HFFc6 (cell line): Measurements from ENCODE around the gene SIL1. TPM values are rescaled to one million over a fixed set of nuclear protein-coding genes. Genes with fewer than 3 reads are reported as not detected.

Experiments used
- DNase-seq: peaks from one replicate; pipeline ENCODE4 v3.0.0-alpha.2; 2018
- H3K27ac Mint-ChIP-seq: 2 replicates; pipeline ENCODE4 v1.8.0; 2020; ENCODE audit warnings: mild to moderate bottlenecking, mixed read lengths
- H3K27me3 Mint-ChIP-seq: 2 replicates; pipeline ENCODE4 v1.8.0; 2021; ENCODE audit warnings: mild to moderate bottlenecking, moderate library complexity, mixed read lengths; ENCODE audit not compliant: insufficient read depth
- H3K36me3 Mint-ChIP-seq: 2 replicates; pipeline ENCODE4 v1.8.0; 2021; ENCODE audit warnings: low read depth, mixed read lengths
- H3K4me1 Mint-ChIP-seq: 2 replicates; pipeline ENCODE4 v1.8.0; 2020; ENCODE audit warnings: low read depth, mixed read lengths
- H3K4me3 Mint-ChIP-seq: 2 replicates; pipeline ENCODE4 v1.8.0; 2020; ENCODE audit warnings: mild to moderate bottlenecking, moderate library complexity, mixed read lengths
- H3K9me3 Mint-ChIP-seq: 2 replicates; pipeline ENCODE4 v1.8.0; 2020; ENCODE audit warnings: mild to moderate bottlenecking, mixed read lengths
- CTCF ChIP-seq: fragments of 200-600 bp; sonication (generic); IDR thresholded peaks from 2 replicates; pipeline ENCODE4 v1.5.0; 2021; ENCODE audit warnings: antibody characterized with exemption, mild to moderate bottlenecking
- total RNA-seq, 6 experiments: library from RNA; stranded (reverse); fragmentation: NEBNext Ultra II Directional; extraction: Animal tissue kit (Norgen Biotek cat#: 25700); gene quantifications; 2 replicates in 1 of 6; 3 replicates in 5 of 6; pipeline ENCODE4 v1.2.3, GENCODE V29; 2021

SIL1 gene
- total RNA-seq, 6 experiments from 2014 or later, result 64.7 to 84.7 (median 78.7) TPM

- no peak for TF ChIP-seq CTCF
- no peaks in the 10 kb centered on the region for H3K9me3 Mint-ChIP-seq
- no peak for DNase-seq
- peaks cover 4% of the 10 kb centered on the region; the same call in 1 of the 2 replicates for H3K36me3 Mint-ChIP-seq
- peaks cover 9% of the 10 kb centered on the region for H3K4me1 Mint-ChIP-seq
- no peak overlapping the region for H3K4me3 Mint-ChIP-seq
- no peaks in the 10 kb centered on the region for H3K27me3 Mint-ChIP-seq
- no peak overlapping the region for H3K27ac Mint-ChIP-seq
Observed at GRCh38 chr5:139079991-139080610, 118.1 kb downstream of the SIL1 start.

DNA sequence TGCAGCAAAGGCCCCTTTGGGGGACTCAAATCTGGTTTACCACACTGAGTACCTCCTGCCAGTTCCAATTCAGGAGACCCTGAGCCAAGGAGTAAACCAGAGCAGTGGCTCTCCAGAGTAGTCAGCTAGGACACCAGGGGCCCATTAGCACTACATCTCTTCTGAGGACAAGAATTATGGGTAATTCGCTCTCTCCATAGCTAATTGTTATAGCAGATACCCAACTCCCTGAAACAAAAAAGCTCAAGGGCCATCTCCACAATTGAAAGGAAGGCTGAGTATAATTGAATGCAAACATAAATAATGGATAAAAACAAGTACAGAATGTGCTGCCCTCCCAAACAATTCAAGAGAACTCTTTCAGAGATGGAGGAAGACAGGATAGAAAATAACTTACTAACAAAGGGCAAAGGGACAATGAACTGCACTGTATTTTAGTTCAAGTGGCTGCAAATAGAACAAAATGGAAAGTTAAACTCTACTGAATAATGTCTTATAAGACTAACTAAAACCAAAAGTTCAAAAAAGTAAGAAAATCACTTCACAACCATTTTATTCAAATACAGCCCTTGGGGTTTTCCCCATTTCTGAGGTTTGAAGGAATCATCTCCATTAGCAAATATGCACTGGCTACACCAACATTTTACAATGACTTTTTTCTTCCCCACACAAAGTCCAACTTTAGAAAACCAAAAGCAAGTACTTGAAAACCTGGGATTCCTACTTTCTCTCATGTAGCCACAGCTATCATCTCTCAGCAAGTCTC lies 118.8 kb downstream of the SIL1 start:
- no peak for DNase-seq
- Mint-ChIP-seq H3K4me3 (no peak overlapping the region), H3K36me3 (no peaks in the 10 kb centered on the region), H3K27me3 (no peaks in the 10 kb centered on the region), H3K4me1 (peaks cover 10% of the 10 kb centered on the region), H3K27ac (no peak overlapping the region), H3K9me3 (no peaks in the 10 kb centered on the region)
- no peak for TF ChIP-seq CTCF

DNA sequence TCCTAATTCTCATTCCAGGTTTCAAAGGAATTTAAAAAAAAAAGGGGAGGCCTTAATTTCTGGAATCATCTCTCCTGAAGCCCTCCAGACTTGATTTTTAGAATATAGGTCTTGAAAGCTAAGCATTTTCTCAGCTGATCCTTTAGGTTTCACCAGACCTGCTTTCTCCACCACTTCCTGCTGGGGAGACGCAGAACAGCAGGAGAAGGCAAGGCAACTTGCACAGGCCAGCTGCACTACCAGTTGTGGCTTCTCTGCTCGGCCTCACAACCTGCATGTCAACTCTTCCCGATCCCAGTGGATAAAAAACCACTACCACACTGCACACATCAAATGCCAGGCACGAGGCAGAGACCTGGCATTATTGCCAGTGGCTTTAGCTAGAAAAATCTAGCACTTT lies 119.8 kb downstream of the SIL1 start:
- no peaks in the 10 kb centered on the region for H3K9me3 Mint-ChIP-seq
- H3K27me3 Mint-ChIP-seq, result no peaks in the 10 kb centered on the region
- H3K4me1 Mint-ChIP-seq, result peaks cover 10% of the 10 kb centered on the region
- no peak for DNase-seq
- TF ChIP-seq CTCF, result no peak
- no peaks in the 10 kb centered on the region for H3K36me3 Mint-ChIP-seq
- no peak overlapping the region for H3K4me3 Mint-ChIP-seq
- H3K27ac Mint-ChIP-seq, result no peak overlapping the region

DNA sequence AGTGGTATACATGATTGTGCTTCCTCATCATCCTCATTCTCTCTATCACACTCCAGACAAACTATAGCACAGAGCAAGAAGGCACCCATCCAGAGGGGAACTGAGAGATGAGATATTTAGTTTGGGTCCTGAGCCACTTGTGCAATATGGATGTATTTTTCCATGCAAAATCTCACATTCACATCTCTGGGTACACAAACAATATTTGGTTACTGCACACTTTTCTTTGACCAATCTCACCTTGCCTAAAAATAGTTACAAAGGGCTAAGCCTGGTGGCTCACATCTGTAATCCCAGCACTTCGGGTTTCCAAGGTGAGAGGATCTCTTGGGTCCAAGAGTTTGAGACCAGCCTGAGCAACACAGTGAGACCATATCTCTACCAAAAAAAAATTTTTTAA lies 120.3 kb downstream of the SIL1 start:
- no peaks in the 10 kb centered on the region for H3K36me3 Mint-ChIP-seq

GRCh38 chr5:139076111-139076510 lies 122.1 kb downstream of the SIL1 start:
- TF ChIP-seq CTCF, result no peak
- H3K4me3 Mint-ChIP-seq, result no peak overlapping the region
- H3K27ac Mint-ChIP-seq, result no peak overlapping the region
- no peaks in the 10 kb centered on the region for H3K27me3 Mint-ChIP-seq
- peaks cover 10% of the 10 kb centered on the region for H3K4me1 Mint-ChIP-seq
- no peaks in the 10 kb centered on the region for H3K9me3 Mint-ChIP-seq
- H3K36me3 Mint-ChIP-seq, result no peaks in the 10 kb centered on the region
- no peak for DNase-seq

More for the DNA sequence above, 120.3 kb downstream of the SIL1 start:
- Mint-ChIP-seq H3K27ac (no peak overlapping the region), H3K27me3 (no peaks in the 10 kb centered on the region), H3K4me1 (peaks cover 10% of the 10 kb centered on the region), H3K9me3 (no peaks in the 10 kb centered on the region), H3K4me3 (no peak overlapping the region)
- TF ChIP-seq CTCF, result no peak
- no peak for DNase-seq
